Jurkat, Clone E6-1 (cell line): ENCODE results near the gene RRP36.

Source experiments
- DNase-seq: peaks from one replicate; pipeline ENCODE4 v3.0.0-alpha.2; 2011; ENCODE audit warnings: low read depth, low spot score
- H3K4me3 ChIP-seq: 2 replicates; pipeline ENCODE4 v1.5.1; 2011; ENCODE audit warnings: mild to moderate bottlenecking, low read length, control low read depth, moderate library complexity

RRP36 gene

GRCh38 chr6:43001843-43002242 is 19.6 kb upstream of the RRP36 start:
- H3K4me3 ChIP-seq, result no peak overlapping the region
- DNase-seq, result no peak

- DNase-seq, result no peak
- no peak overlapping the region for H3K4me3 ChIP-seq
These were observed 15.6 kb upstream of the RRP36 start for GRCh38 chr6:43005844-43006243.

GRCh38 chr6:43006251-43006650 is 15.2 kb upstream of the RRP36 start:
- no peak for DNase-seq
- no peak overlapping the region for H3K4me3 ChIP-seq

- H3K4me3 ChIP-seq, result no peak overlapping the region
- DNase-seq, result no peak
These were observed 14.3 kb upstream of the RRP36 start for GRCh38 chr6:43007126-43007525.

- H3K4me3 ChIP-seq, result no peak overlapping the region
- peak; percentile 48 for DNase-seq
These were observed 12.3 kb upstream of the RRP36 start for GRCh38 chr6:43009124-43009523.

GRCh38 chr6:43011207-43011606 is 10.2 kb upstream of the RRP36 start:
- no peak overlapping the region for H3K4me3 ChIP-seq
- DNase-seq, result no peak

GRCh38 chr6:43012364-43012763 is 9.1 kb upstream of the RRP36 start:
- peak overlapping the region; percentile 86 for H3K4me3 ChIP-seq
- DNase-seq, result no peak

- DNase-seq, result peak; percentile 36
- H3K4me3 ChIP-seq, result peak overlapping the region; percentile 86
These were observed 8.2 kb upstream of the RRP36 start for GRCh38 chr6:43013097-43013842.

- peak within 1 kb of the TSS; percentile 86 for H3K4me3 ChIP-seq
- DNase-seq, result peak; percentile 100
These were observed 7.5 kb upstream of the RRP36 start, which contains the start of the genes KLHDC3 and MEA1 for GRCh38 chr6:43013843-43014433. Gene KLHDC3, plus strand, starts transcription at chr6:43014249. Its CDS starts 2,944 bp downstream, at chr6:43017193. Gene MEA1, minus strand, starts transcription at chr6:43013946. Its CDS starts 133 bp downstream, at chr6:43013813.

GRCh38 chr6:43014434-43014909 is 7.0 kb upstream of the RRP36 start:
- DNase-seq, result no peak
- peak overlapping the region; percentile 79 for H3K4me3 ChIP-seq

GRCh38 chr6:43016176-43016942 is 5.1 kb upstream of the RRP36 start:
- H3K4me3 ChIP-seq, result no peak overlapping the region
- DNase-seq, result no peak

GRCh38 chr6:43016943-43017334 is 4.5 kb upstream of the RRP36 start:
- no peak overlapping the region for H3K4me3 ChIP-seq

GRCh38 chr6:43019152-43019551 is 2.3 kb upstream of the RRP36 start:
- H3K4me3 ChIP-seq, result no peak overlapping the region
- no peak for DNase-seq

More at GRCh38 chr6:43016943-43017334, 4.5 kb upstream of the RRP36 start:
- no peak for DNase-seq

- no peak for DNase-seq
- no peak overlapping the region for H3K4me3 ChIP-seq
These were observed 1.2 kb upstream of the RRP36 start for GRCh38 chr6:43020052-43020705.

GRCh38 chr6:43020847-43021246 is 576 bp upstream of the RRP36 start:
- no peak for DNase-seq
- peak overlapping the region; percentile 100 for H3K4me3 ChIP-seq

- H3K4me3 ChIP-seq, result no peak overlapping the region
- DNase-seq, result no peak
These were observed 3.0 kb downstream of the RRP36 start for GRCh38 chr6:43024436-43024835.

GRCh38 chr6:43026365-43026764 is 4.9 kb downstream of the RRP36 start:
- DNase-seq, result no peak
- no peak overlapping the region for H3K4me3 ChIP-seq

- no peak for DNase-seq
- no peak overlapping the region for H3K4me3 ChIP-seq
These were observed 7.7 kb downstream of the RRP36 start for GRCh38 chr6:43029120-43029519.

- H3K4me3 ChIP-seq, result no peak overlapping the region
- no peak for DNase-seq
These were observed 10.9 kb downstream of the RRP36 start for GRCh38 chr6:43032326-43032725.
